Measurements from ENCODE around the gene ATP2B2.

The ATP2B2 gene

DNA sequence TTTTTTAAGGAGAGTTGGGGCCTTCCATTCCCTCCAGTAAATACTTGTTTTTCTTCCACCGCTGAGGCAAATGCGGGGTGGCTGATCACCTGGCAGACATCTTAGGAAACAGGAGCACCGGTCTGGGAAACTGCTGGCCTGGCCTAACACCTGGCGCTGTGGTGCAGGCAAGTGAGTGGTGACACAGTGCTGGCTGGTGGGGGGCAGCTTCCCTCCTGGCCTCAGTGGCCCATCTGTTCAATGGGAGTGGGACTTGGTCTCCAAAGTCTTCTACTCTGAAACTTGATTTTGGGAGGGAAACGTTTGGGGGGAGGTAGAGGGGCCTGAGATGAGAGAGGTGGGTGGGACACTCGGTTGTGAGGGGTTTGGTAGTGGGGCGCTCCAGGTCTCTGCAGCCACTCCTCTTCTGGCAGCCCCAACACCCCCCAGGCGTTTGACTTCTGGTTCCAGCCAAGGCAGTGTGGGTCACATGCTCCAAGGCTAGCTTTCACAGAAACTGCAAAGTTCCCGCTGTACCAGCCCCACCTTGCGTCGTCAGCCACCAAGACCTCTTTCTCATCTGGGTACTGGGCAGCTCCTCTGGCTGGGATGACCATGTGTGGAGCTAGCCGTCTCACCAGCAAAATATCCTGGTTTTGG is 217.3 kb downstream of the ATP2B2 start:
- TF ChIP-seq, protein P1, sequence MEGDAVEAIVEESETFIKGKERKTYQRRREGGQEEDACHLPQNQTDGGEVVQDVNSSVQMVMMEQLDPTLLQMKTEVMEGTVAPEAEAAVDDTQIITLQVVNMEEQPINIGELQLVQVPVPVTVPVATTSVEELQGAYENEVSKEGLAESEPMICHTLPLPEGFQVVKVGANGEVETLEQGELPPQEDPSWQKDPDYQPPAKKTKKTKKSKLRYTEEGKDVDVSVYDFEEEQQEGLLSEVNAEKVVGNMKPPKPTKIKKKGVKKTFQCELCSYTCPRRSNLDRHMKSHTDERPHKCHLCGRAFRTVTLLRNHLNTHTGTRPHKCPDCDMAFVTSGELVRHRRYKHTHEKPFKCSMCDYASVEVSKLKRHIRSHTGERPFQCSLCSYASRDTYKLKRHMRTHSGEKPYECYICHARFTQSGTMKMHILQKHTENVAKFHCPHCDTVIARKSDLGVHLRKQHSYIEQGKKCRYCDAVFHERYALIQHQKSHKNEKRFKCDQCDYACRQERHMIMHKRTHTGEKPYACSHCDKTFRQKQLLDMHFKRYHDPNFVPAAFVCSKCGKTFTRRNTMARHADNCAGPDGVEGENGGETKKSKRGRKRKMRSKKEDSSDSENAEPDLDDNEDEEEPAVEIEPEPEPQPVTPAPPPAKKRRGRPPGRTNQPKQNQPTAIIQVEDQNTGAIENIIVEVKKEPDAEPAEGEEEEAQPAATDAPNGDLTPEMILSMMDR (IDR thresholded peaks at IDR 0.05; ENCODE audit: extremely low read depth, insufficient read depth, missing control alignments) = no peak
- no peak for DNase-seq (ENCODE audit: low spot score)
- in situ Hi-C loops (cut with MboI; ENCODE audit: low pct_unique_long_range_greater_than_20kb, low sequenced_read_pairs, unreplicated experiment) = no loop called here

DNA sequence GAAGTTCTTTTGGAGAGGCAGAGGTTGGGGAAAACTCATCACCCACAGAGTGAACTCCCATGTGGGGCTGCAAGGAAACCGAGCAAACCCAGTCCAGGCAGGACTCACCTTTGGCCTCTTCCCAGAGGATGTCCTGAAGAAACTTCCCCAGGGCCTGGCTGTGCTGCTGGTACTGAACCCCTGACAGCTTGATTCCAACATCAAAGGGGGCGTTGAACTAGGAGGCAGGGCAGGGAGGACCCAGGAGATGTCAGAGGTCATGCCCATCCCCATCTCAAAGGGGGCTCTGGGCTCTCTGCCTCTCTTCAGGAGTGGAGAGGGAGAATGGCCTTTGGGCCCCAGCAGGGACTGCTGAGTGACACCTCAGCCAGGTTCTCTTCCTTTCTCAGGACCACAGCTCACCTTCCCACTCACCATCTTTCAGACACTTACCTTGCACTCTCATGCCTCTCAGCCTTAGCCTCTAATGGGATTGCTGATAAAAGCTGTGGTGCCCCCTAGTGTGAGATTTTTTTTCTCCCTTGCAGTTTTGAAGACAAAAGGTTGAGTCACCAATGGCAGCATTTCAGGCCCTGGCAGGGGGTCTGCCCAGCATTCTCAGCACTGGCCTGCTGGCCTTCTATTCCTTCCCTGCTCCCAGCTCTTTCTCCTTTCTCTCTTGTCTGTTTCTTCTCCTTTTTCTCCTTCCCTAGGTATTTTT is 218.6 kb downstream of the ATP2B2 start:
- DNase-seq (ENCODE audit: low spot score) = peak; percentile 56
- TF ChIP-seq, protein P1 (IDR thresholded peaks at IDR 0.05; ENCODE audit: extremely low read depth, insufficient read depth, missing control alignments) = peak; percentile 51
- in situ Hi-C loops (cut with MboI; ENCODE audit: low pct_unique_long_range_greater_than_20kb, low sequenced_read_pairs, unreplicated experiment) = no loop called here

DNA sequence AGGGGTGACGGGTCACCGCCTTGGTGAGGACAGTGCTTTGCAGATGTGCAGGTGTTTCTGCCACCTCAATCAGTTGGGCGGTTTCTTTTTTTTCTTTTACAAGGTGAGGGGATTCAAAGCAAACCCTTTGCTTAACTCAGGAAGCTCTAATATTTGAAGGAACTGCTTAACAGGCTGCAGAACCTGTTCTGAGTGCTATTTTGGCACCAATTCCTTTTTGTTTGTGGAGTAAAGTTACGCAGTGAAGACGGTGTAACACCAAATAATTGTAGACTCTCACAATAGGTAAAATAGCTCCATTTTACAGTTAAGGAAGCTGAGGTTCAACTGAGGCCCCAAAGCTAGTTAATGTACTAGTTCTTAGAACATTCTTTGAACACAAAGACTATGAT is 219.3 kb downstream of the ATP2B2 start:
- TF ChIP-seq, protein P1 (IDR thresholded peaks at IDR 0.05; ENCODE audit: extremely low read depth, insufficient read depth, missing control alignments) = no peak
- no peak for DNase-seq (ENCODE audit: low spot score)
- in situ Hi-C loops (cut with MboI; ENCODE audit: low pct_unique_long_range_greater_than_20kb, low sequenced_read_pairs, unreplicated experiment) = no loop called here

DNA sequence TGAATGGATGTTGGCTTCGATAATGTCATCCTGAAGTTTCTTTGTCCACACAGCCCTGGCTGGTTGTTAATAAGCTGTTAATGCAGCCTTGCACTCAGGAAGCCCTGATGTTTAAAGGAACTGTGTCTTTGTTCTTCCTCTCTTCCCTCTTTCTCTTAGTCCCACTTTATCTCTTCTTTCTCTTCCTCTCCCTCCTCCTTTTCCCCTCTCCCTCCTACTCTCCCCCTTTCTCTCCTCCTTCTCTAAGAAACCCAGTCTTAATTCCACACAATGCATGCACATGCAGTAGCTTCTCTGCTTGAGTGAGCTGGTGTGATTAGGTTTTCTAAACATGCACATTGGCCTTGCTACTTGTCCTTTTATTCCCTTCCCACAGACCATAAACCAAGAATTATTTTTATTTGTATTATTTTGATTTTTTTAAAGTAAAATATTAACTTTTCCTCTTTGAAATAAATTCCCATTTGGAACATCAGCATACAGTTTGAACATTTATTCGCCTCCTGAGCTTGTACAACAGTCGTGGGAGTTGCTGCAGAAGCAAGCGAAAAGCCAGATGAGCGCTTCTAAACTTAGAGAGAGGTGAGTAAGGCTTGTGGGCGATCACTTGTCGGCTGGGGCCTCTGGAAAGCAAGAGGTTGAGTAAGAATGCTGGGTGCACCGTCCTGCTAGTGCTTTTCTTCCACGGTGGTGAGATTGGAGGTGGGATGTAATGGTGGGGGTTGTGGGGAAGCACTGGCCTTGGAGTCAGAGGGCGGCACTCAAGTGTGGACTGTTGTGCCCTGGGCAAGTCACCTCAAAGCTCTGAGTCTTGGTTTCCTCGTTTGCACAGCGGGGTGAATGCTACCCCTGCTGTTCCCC is 219.9 kb downstream of the ATP2B2 start:
- in situ Hi-C loops (cut with MboI; ENCODE audit: low pct_unique_long_range_greater_than_20kb, low sequenced_read_pairs, unreplicated experiment) = no loop called here
- no peak for DNase-seq (ENCODE audit: low spot score)
- TF ChIP-seq, protein P1 (IDR thresholded peaks at IDR 0.05; ENCODE audit: extremely low read depth, insufficient read depth, missing control alignments) = no peak

DNA sequence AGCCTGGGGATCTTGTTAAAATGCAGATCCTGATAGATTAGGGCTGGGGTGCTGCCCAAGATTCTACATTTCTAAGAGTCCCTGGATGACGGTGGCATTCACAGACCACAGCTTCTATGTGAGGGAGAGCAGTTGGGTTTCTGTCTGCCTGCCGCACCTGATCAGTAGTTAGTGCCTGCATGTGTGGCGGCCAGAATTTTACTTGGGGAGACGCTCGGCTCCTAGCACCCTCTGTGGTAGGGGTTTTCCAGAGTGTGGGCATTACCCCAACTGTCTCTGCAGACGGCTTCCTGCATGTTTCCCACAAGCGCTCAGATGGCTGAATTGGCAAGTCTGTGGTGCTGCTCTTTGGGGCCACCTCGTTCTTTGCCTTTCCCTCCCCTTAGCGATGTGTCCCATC is 220.9 kb downstream of the ATP2B2 start:
- no peak for DNase-seq (ENCODE audit: low spot score)
- in situ Hi-C loops (cut with MboI; ENCODE audit: low pct_unique_long_range_greater_than_20kb, low sequenced_read_pairs, unreplicated experiment) = no loop called here
- TF ChIP-seq, protein P1 (IDR thresholded peaks at IDR 0.05; ENCODE audit: extremely low read depth, insufficient read depth, missing control alignments) = no peak

DNA sequence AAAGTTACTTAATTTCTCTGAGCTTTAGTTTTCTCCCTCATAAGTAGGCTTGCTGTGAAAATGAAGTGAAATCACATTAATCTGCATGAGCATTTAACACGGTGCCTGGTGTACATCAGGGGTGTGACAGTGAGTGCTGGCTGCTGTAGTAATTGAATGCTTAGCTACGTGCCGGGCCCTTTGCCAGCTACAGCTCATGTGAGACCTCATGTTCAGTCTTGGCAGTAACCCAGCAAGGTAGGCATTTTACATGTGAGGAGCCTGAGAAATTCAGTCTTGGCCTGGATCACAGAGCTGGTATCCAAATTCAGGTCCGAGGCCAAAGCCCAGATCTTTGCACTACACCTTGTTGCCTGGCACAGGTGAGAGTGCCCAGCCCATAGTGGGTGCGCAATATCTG is 221.7 kb downstream of the ATP2B2 start:
- TF ChIP-seq, protein P1 (IDR thresholded peaks at IDR 0.05; ENCODE audit: extremely low read depth, insufficient read depth, missing control alignments) = no peak
- in situ Hi-C loops (cut with MboI; ENCODE audit: low pct_unique_long_range_greater_than_20kb, low sequenced_read_pairs, unreplicated experiment) = no loop called here
- no peak for DNase-seq (ENCODE audit: low spot score)

All from GM13977 (cell line).